ENCODE results near the gene IDH2.
A peak's percentile ranks its signal among the peaks of the same experiment; 100 is the strongest.
"Not testable (repeated sequence)": the region's sequence is repeated elsewhere in the genome, so short reads cannot be mapped to it uniquely, and the experiment has no call there.

IDH2 gene

DNA sequence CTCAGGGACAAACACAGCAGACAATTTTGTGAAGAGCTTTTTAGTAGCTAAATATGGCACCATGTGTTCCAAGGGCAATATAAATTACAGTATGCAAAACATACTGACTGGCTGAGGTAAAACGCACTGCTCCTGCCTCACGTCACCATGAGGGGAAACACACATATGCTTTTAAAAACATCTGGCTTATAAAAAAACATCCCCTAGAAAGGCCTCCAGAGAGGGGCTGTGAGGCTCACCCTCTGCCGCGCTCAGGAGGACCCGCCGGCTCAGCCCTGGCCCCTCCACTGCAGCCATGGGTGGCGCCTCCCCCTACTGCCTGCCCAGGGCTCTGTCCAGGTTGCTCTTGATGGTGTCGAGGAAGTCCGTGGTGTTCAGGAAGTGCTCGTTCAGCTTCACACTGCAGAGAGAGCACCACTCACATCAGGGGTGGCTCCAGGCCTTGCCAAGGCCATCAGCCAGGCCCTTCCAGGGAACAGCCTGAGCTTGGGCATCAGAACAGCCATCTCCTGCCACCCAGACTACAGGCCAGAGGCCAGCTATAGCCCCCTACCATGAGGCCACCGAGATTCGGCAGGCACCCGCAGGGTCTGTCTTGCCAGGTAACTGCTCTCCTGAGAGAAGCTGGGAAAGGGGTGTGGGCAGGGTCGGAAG, 18.2 kb downstream of the IDH2 start:
- DNase-seq = no peak

DNA sequence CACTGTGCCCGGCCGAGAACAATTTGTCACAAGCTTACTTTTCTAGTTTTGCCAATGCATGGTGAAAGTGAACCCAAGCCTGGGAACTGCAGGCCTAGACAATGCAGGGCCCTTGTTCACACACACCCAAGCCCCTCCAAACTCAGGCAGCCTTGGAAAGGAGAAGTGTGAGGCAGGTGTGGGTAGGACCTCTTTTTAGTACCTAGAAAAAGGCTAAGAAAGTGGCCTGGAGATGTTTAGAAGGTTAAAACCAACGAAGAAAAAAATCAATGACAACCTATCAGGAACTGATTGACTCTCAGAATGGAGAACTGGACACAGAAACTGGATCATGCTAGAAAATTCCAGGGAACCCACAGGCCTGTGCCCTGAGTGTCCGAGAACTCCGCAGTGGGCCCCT, 18.8 kb downstream of the IDH2 start:
- no peak for DNase-seq

GRCh38 chr15:90082140-90082715, 20.0 kb downstream of the IDH2 start:
- peak in 9 of 14 donors; percentile 8 to 64 (median 43) for DNase-seq

DNA sequence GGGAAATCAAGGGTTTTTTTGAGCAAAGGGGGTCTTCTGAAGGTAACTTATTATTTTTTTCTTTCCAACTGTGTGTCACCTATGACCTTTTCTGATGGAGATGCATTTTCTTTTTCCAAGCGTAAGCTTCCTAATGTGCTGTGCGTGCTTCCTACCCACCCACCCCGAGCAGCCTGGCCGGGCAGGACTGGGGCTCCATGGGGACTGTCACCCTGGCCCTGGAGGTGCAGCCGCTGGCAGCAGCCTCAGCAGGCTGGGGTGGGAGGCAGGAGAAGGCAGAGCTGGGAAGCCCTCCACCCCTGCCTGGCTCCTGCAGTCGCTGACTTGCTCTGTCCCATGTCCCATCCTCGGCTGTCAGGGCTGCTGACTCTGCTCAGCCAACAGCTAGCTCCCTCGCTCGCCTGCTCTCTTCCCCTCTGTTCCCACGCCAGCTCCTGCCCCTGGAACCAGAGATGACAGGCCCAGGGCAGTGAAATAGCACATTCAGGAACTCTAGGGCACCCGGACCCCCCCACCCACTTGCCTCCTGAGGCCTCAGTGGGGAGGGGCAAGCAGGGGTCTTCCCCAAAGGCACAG, 21.4 kb downstream of the IDH2 start:
- peak in 1 of 14 donors; percentile 36 for DNase-seq

GRCh38 chr15:90080458-90080755, 21.9 kb downstream of the IDH2 start:
- no peak for DNase-seq

DNA sequence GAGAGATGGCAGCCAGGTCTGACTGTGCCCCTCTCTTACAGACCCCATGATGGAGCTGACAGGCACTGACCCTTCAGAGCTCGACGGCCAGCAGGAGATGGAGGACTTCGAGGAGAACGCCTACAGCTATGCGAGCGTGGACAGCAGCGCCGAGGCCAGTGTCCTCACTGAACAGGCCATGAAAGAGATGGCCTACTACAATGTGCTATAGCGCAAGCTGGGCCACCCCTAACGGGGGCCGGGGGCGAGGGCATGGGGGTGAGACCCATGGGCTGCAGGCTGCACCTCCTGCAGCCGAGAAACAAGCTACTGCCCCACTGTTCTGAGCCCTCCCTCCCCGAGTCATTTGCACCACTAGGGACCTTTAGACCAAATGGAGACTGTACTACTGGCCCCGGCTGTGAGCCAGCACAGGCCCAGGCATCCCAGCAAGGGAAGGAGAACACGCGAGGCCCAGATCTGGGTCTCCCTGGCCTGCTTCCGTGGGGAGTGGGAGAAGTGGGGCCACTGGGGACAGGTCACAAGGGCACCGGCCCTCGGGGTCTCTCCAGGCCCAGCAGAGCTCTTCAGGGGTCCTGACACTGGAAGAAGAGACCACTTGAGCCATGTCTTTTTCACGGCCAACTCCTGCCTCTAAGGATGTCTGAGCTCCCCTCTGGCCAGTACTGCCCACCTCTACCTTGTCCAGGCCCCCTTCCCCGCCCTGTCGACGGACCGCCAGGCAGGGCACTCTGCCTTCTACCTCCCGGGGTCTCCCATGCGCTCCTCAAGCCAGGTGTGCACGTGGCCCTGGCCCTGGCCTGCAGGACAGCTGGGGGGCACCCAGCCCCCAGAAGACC, 22.4 kb downstream of the IDH2 start:
- no peak for DNase-seq

- no peak for DNase-seq
These were observed 23.3 kb downstream of the IDH2 start for GRCh38 chr15:90078965-90079364.

DNA sequence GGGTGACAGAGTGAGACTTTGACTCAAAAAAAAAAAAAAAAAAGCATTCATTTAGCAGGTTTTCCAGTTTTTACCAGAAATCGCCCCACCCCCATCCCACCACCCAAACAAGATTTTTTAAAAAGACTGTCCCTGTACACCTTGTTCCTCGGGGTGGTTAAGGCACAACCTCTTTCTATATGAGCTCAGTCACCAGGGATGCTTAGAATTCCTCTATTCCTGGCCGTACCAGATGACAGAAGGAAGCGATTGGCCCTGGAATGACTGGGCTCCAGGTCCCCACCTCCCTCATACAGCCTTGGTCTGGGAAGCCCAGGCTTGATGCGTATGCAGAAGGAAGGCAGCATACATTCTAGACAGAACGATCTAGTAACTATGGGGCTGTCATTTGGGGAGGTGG, 25.6 kb downstream of the IDH2 start:
- no peak for DNase-seq

GRCh38 chr15:90075420-90076289, 26.6 kb downstream of the IDH2 start:
- DNase-seq = no peak

GRCh38 chr15:90074916-90075315, 27.4 kb downstream of the IDH2 start:
- no peak for DNase-seq

DNA sequence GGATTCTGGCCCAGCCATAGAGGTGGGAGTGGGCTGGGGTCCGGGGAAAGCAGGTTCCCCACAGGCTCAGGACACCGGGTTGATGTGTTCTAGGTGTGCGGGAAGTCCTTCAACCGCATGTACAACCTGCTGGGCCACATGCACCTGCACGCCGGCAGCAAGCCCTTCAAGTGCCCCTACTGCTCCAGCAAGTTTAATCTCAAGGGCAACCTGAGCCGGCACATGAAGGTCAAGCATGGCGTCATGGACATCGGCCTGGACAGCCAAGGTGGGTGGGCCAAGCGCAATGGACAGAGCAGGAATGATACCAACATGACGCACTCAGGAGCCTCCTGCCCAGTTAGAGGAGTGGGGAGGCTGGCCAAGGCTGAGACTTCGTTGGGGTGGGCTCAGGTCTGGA, 28.2 kb downstream of the IDH2 start:
- no peak for DNase-seq

DNA sequence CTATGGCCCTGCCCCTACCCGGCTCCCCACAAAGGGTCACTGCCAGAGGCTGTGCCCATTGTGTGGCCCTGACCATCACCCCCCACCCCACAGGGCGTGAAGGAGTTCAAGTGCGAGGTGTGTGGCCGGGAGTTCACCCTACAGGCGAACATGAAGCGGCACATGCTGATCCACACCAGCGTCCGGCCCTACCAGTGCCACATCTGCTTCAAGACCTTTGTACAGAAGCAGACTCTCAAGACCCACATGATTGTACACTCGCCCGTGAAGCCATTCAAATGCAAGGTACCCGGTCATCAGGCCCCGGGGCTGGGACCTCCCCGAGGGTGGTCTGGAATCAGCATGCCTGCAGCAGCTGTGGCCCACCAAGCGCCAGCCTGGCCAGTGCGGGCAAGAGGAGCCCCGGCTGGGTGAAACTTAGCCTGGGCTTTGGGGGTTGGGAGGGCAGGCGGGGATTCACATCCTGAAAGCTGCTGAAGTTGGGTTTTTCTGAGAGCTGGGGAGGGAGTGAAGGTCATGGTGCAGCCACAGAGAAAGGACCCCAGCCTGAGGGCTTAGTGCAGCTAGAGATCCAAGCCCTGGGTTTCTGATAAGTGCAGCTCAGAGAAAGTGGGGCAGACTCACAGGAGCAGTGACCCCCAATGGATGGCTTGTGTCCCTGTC, 29.2 kb downstream of the IDH2 start:
- no peak for DNase-seq

- peak in 11 of 14 donors; percentile 1 to 68 (median 41) for DNase-seq
These were observed 31.0 kb downstream of the IDH2 start for GRCh38 chr15:90071220-90071807.

- DNase-seq = not testable (repeated sequence)
These were observed 31.6 kb downstream of the IDH2 start for GRCh38 chr15:90070623-90071022.

DNA sequence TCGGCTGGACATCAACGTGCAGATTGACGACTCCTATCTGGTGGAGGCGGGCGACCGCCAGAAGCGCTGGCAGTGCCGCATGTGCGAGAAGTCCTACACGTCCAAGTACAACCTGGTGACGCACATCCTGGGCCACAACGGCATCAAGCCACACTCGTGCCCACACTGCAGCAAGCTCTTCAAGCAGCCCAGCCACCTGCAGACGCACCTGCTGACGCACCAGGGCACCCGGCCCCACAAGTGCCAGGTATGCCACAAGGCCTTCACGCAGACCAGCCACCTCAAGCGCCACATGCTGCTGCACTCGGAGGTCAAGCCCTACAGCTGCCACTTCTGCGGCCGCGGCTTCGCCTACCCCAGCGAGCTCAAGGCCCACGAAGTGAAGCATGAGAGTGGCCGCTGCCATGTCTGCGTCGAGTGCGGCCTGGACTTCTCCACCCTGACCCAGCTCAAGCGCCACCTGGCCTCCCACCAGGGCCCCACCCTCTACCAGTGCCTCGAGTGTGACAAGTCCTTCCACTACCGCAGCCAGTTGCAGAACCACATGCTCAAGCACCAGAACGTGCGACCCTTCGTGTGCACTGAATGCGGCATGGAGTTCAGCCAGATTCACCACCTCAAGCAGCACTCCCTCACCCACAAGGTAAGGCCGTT, 34.2 kb downstream of the IDH2 start:
- no peak for DNase-seq

DNA sequence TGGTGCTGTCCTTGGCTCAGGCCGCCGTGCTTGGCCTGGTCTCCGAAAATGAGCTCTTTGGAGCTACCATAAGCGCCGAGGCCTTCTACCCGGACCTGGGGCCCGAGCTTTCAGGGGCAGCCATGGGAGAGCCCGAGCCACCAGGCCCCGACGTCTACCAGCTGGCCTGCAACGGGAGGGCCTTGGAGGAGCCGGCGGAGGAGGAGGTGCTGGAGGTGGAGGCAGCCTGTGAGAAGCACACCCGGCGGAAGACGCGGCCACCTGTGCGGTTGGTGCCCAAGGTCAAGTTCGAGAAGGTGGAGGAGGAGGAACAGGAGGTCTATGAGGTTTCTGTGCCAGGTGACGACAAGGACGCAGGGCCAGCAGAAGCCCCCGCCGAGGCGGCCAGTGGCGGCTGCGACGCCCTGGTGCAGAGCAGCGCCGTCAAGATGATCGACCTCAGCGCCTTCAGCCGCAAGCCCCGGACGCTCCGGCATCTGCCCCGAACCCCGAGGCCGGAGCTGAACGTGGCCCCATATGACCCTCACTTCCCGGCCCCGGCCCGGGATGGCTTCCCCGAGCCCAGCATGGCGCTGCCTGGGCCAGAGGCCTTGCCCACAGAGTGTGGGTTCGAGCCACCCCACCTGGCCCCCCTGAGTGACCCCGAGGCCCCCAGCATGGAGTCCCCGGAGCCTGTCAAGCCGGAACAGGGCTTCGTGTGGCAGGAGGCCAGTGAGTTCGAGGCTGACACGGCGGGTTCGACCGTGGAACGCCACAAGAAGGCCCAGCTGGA, 34.9 kb downstream of the IDH2 start:
- no peak for DNase-seq

- no peak for DNase-seq
These were observed 36.6 kb downstream of the IDH2 start for GRCh38 chr15:90065682-90066049.

GRCh38 chr15:90064911-90065681, 37.2 kb downstream of the IDH2 start:
- DNase-seq = peak in 9 of 14 donors; percentile 16 to 48 (median 23)

DNA sequence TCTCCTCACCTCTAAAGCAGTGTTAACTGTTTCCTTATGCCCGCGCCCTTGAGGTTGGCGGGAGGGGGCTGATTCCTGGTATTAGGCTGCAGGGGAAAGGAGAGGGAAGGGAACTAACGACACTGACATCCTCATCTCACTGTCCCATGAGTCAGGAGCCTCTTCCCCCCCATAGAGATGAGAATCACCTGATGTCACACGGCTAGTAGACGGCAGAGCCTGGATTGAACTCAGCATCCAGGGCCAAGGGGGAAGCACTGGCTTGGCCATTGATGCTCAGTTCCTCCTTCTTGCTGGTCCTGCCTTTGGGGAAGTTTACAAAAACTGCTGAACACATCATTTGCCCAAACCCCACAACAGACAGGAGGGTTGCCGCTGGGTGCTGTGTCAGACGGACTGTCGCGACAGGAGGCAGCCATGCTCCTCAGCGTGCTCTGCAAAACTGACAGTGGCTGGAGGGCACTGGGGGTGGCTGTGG, 38.5 kb downstream of the IDH2 start:
- DNase-seq = peak in 10 of 14 donors; percentile 16 to 65 (median 48)

Data from C1 segment of cervical spinal cord (tissue), 14 donors.